ENCODE results near the gene KIF7. TPM values are rescaled to one million over a fixed set of nuclear protein-coding genes. Genes with fewer than 3 reads are reported as not detected.

Gene KIF7
- total RNA-seq, 3 donors from 2014 or later, result 1.6 to 9.4 (median 3.1) TPM

DNA sequence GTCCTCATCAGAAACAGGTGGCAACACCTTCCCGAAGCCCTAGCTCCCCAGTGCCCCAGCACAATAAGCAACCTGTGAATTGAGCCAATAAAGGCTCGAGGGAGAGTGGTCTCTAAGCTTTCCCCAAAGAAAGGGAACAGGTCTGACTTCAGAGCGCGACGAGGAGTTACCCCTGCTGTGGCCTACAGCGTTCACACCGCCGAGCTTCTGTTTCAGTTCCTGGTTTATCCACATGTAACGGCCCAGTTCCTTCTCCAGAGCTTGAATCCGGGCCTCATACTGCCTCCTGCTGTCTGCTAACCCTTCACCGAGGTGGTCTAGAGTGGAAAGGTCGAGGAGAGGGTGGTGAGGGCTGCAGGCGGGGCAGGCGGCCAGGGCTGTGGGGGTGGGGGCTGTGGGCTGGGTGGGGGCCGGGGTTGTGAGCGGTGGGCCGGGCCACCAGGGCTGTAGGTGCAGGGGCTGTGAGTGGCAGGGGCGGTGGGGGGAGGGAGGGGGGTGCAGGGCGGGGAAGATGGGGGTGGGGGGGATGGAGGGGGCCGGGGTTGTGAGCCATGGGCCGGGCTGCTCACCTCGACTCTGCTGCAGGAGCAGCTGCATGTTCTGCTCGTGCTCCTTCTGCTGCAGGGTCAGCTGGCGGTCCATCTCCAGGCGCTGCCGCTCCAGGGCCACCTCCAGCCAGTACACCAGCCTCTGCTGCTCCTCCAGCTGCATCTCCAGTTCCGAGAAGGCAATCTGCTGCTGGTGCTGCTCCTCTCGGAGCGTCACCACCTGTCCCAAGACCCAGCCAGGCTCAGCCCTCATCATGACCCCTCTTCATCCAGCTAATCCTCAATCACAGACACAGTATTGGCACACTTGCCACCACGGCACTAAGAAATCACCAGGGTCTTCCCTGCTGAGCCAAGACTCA is 26.2 kb downstream of the KIF7 start:
- TF ChIP-seq, protein P1, sequence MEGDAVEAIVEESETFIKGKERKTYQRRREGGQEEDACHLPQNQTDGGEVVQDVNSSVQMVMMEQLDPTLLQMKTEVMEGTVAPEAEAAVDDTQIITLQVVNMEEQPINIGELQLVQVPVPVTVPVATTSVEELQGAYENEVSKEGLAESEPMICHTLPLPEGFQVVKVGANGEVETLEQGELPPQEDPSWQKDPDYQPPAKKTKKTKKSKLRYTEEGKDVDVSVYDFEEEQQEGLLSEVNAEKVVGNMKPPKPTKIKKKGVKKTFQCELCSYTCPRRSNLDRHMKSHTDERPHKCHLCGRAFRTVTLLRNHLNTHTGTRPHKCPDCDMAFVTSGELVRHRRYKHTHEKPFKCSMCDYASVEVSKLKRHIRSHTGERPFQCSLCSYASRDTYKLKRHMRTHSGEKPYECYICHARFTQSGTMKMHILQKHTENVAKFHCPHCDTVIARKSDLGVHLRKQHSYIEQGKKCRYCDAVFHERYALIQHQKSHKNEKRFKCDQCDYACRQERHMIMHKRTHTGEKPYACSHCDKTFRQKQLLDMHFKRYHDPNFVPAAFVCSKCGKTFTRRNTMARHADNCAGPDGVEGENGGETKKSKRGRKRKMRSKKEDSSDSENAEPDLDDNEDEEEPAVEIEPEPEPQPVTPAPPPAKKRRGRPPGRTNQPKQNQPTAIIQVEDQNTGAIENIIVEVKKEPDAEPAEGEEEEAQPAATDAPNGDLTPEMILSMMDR (IDR thresholded peaks at IDR 0.05), result no peak
- intact Hi-C loops (cut with DNase I, micrococcal nuclease), result no loop called here
- ATAC-seq, result no peak
- peaks cover 3% of the 10 kb centered on the region for H3K36me3 ChIP-seq (ENCODE audit: low read depth)
- no peaks in the 10 kb centered on the region for H3K9me3 ChIP-seq
- no peak for DNase-seq
- no peak overlapping the region for H3K4me3 ChIP-seq
- no peaks in the 10 kb centered on the region for H3K4me1 ChIP-seq (ENCODE audit: low read depth)

DNA sequence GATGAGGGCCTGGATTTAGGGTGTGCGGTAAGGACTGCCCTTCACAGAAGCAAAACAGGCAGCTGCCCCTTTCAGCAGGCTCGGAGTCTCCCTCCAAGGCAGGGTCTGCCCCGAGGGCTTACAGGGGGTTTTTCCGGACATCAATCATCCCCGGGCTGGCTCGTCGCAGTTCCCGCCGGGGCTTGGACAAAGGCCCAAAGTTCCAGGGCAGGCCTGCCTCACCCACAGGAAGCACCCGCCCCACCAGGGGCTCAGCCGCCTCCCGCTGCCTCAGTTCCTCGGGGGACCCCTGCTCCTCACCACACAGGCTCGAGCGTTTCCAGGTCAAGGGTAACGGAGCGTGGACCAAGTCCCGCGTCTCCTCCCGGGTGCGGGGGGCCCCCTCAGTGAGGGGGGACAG is 27.0 kb downstream of the KIF7 start:
- H3K4me1 ChIP-seq (ENCODE audit: low read depth), result no peaks in the 10 kb centered on the region
- no peak for DNase-seq
- H3K4me3 ChIP-seq, result no peak overlapping the region
- H3K9me3 ChIP-seq, result no peaks in the 10 kb centered on the region
- peaks cover 3% of the 10 kb centered on the region for H3K36me3 ChIP-seq (ENCODE audit: low read depth)
- intact Hi-C loops (cut with DNase I, micrococcal nuclease), result no loop called here
- TF ChIP-seq, protein P1 (IDR thresholded peaks at IDR 0.05), result no peak
- no peak for ATAC-seq

DNA sequence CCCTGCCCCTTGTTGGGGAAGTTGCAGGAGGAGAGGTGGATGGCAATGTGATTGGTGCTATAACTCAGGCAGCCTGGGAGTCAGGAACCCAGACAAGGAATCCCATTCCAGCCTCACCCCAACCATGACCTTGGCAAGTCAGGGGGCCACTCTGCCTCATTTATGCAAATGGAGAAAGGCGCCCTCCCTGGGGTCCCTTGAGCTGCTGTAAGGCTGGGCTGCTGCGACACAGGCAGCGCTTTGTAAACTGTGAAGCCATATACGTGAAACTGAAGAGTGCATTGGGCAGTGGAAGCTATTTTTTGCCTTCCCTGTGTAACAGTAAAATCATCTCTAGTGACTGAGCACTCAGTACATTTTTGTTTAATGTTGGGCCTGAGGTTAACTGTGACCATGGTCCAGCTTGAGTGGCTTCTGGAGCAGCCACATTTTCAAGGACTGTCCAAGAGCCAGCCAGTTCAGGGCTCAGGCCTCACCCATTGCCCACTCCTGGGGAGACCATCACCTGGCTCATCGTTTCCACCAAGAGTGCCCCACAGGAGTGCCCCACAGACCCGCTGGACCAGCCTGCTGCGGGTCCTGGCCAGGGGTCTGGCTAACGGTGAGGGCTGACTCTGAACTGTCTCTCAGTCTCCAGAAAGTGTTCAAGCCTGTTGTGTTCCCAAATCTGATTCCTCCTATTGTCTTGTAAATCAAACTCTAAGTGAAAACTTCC is 27.9 kb downstream of the KIF7 start:
- no peaks in the 10 kb centered on the region for H3K4me1 ChIP-seq (ENCODE audit: low read depth)
- no peaks in the 10 kb centered on the region for H3K9me3 ChIP-seq
- H3K4me3 ChIP-seq, result no peak overlapping the region
- intact Hi-C loops (cut with DNase I, micrococcal nuclease), result no loop called here
- no peak for DNase-seq
- ATAC-seq, result no peak
- H3K36me3 ChIP-seq (ENCODE audit: low read depth), result peaks cover 3% of the 10 kb centered on the region
- TF ChIP-seq, protein P1 (IDR thresholded peaks at IDR 0.05), result no peak

DNA sequence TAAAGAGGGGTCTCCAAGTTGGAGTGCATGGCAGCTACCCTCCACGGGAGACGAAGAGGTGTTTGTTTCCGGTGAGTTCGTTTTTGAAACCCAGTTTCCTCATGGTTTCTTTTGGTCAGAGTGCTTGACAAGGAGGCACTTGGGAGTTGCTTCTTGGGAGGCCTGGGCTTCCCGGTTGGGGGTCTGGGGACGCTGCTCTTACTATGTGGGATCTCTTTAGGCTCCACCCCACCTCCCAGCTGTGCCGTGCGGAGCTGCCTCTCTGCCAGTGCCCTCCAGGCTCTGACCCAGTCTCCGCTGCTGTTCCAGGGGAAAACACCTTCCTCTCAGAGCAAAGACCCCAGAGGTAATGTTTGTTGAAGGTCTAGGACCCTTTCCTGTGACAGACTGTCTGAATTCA is 29.6 kb downstream of the KIF7 start:
- no peaks in the 10 kb centered on the region for H3K9me3 ChIP-seq
- peaks cover 3% of the 10 kb centered on the region for H3K36me3 ChIP-seq (ENCODE audit: low read depth)
- no peak overlapping the region for H3K4me3 ChIP-seq
- intact Hi-C loops (cut with DNase I, micrococcal nuclease), result no loop called here
- ATAC-seq, result no peak
- H3K4me1 ChIP-seq (ENCODE audit: low read depth), result no peaks in the 10 kb centered on the region
- DNase-seq, result no peak
- TF ChIP-seq, protein P1 (IDR thresholded peaks at IDR 0.05), result no peak

DNA sequence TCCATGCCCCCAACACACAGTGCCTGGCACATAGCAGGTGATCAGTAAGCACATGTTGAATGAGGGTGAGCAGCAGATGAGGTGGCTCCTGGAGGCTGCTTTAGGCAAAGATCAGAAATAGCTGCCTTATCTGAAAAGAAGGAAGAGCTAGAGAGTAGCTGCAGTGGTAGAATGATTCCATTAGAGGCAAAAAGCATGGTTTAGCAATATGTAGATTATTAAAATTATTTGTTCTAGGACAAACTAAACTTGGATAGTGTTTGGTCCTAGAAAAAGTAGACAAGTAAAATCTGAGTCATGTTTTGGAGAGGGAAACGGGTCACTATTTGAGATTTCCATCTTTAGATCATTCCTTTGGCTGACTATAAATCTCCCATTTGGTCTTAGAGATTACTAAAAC is 32.1 kb downstream of the KIF7 start:
- intact Hi-C loops (cut with DNase I, micrococcal nuclease), result no loop called here
- no peaks in the 10 kb centered on the region for H3K9me3 ChIP-seq
- no peaks in the 10 kb centered on the region for H3K36me3 ChIP-seq (ENCODE audit: low read depth)
- ATAC-seq (no peak), DNase-seq (no peak)
- TF ChIP-seq, protein P1 (IDR thresholded peaks at IDR 0.05), result no peak
- no peak overlapping the region for H3K4me3 ChIP-seq
- H3K4me1 ChIP-seq (ENCODE audit: low read depth), result no peaks in the 10 kb centered on the region
